K562 (cell line): ENCODE results near the gene IFIT2.

ENCODE experiments used
- BHLHE40 ChIP-seq: IDR thresholded peaks from 2 replicates; pipeline ENCODE4 v1.6.1; 2011; ENCODE audit warnings: low read length, improper control_type of control experiment
- CBFB ChIP-seq: sonication (generic); formaldehyde crosslinking; IDR thresholded peaks from 2 replicates; pipeline ENCODE4 v1.4.0; 2020; ENCODE audit warnings: mild to moderate bottlenecking, missing genetic modification reagents
- CBX1 ChIP-seq: sonication (generic); IDR thresholded peaks from 2 replicates; pipeline ENCODE4 v1.6.1; 2016; ENCODE audit warnings: antibody characterized with exemption, low read depth, mild to moderate bottlenecking
- MAZ ChIP-seq, 2 experiments: fragments of 450-650 bp in 1 of 2; sonication (generic) in 1 of 2; formaldehyde crosslinking; IDR thresholded peaks in 1 of 2; conservative IDR thresholded peaks in 1 of 2; 2 replicates each; pipeline versions ENCODE4 v1.4.0 to v1.5.0; 2020; ENCODE audit warnings: mild to moderate bottlenecking in 1 of 2, missing genetic modification reagents in 1 of 2
- POLR2A ChIP-seq: fragments of 450-650 bp; conservative IDR thresholded peaks from 2 replicates; pipeline ENCODE4 v1.6.1; 2016
- SMARCC2 ChIP-seq: fragments of 450-650 bp; IDR thresholded peaks from 2 replicates; pipeline ENCODE4 v1.6.1; 2017; ENCODE audit warnings: antibody characterized with exemption, moderate library complexity, mild to moderate bottlenecking, low read depth
- ZNF444 ChIP-seq: fragments of 250-450 bp; sonication (Bioruptor Pico); IDR thresholded peaks from 2 replicates; pipeline ENCODE4 v1.4.0; 2020; ENCODE audit warnings: mild to moderate bottlenecking, moderate library complexity

DNA sequence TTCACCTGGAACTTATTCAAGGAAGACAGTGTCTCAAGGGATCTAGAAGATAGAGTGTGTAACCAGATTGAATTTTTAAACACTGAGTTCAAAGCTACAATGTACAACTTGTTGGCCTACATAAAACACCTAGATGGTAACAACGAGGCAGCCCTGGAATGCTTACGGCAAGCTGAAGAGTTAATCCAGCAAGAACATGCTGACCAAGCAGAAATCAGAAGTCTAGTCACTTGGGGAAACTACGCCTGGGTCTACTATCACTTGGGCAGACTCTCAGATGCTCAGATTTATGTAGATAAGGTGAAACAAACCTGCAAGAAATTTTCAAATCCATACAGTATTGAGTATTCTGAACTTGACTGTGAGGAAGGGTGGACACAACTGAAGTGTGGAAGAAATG lies 36.9 kb downstream of the IFIT2 start:
- TF ChIP-seq ZNF444 (no peak), CBX1 (no peak), POLR2A (no peak), BHLHE40 (no peak), SMARCC2 (no peak), CBFB (CRISPR knock-in tag) (no peak), MAZ (CRISPR knock-in tag; conservative IDR thresholded peaks at IDR 0.05 in 1 of 2, IDR thresholded peaks at IDR 0.05 in 1 of 2) (no peak)
